ENCODE data around the gene GPD2. TPM values are rescaled to one million over a fixed set of nuclear protein-coding genes. Genes with fewer than 3 reads are reported as not detected.

The GPD2 gene
- total and polyA plus RNA-seq, 12 donors, result 3.7 to 20.9 (median 14.3) TPM

- no peak overlapping the region for H3K27ac ChIP-seq
- ATAC-seq (no peak), DNase-seq (no peak)
- WGBS, 2 donors, result 66 to 84% methylated on average over 3 of the region's 3 CpGs
- H3K4me1 ChIP-seq, result no peaks in the 10 kb centered on the region
- no peak for TF ChIP-seq CTCF (IDR thresholded peaks at IDR 0.05)
- no peak overlapping the region for H3K4me3 ChIP-seq
- intact Hi-C loops (cut with DNase I), result no loop called here
- no peaks in the 10 kb centered on the region for H3K9me3 ChIP-seq
- H3K27me3 ChIP-seq, result no peaks in the 10 kb centered on the region
- H3K36me3 ChIP-seq, result peaks cover 0 to 67% (median 7%) of the 10 kb centered on the region in 9 donors
These were observed 139.8 kb downstream of the GPD2 start for GRCh38 chr2:156576005-156576404.

GRCh38 chr2:156580501-156580900 is 144.3 kb downstream of the GPD2 start:
- ATAC-seq (no peak), DNase-seq (no peak)
- Histone ChIP-seq H3K4me1 (no peaks in the 10 kb centered on the region), H3K36me3 (peaks cover 0 to 69% (median 0%) of the 10 kb centered on the region in 9 donors), H3K27ac (no peak overlapping the region), H3K27me3 (no peaks in the 10 kb centered on the region), H3K4me3 (no peak overlapping the region), H3K9me3 (no peaks in the 10 kb centered on the region)
- TF ChIP-seq CTCF (IDR thresholded peaks at IDR 0.05), result no peak
- intact Hi-C loops (cut with DNase I), result loop anchor here in 9 of 10 donors (10.0 kb wide), 7 partner anchors 146 to 1216 kb away; partner anchors contain the start of genes GPD2 (in 2 of the 9) and NR4A2 (in 1 of the 9)

GRCh38 chr2:156581280-156581679 is 145.1 kb downstream of the GPD2 start:
- Histone ChIP-seq H3K27ac (no peak overlapping the region), H3K36me3 (peaks cover 0 to 68% (median 0%) of the 10 kb centered on the region in 9 donors), H3K4me1 (no peaks in the 10 kb centered on the region), H3K27me3 (no peaks in the 10 kb centered on the region), H3K4me3 (no peak overlapping the region), H3K9me3 (no peaks in the 10 kb centered on the region)
- TF ChIP-seq CTCF (IDR thresholded peaks at IDR 0.05), result no peak
- intact Hi-C loops (cut with DNase I), result loop anchor here in 9 of 10 donors (10.0 kb wide), 7 partner anchors 146 to 1216 kb away; partner anchors contain the start of genes GPD2 (in 2 of the 9) and NR4A2 (in 1 of the 9)
- whole genome bisulfite sequencing, 2 donors, result 94 to 97% methylated on average over 2 of the region's 2 CpGs
- ATAC-seq (no peak), DNase-seq (no peak)

GRCh38 chr2:156585457-156585856 is 149.3 kb downstream of the GPD2 start:
- no peak for TF ChIP-seq CTCF (IDR thresholded peaks at IDR 0.05)
- no peaks in the 10 kb centered on the region for H3K9me3 ChIP-seq
- no peak overlapping the region for H3K4me3 ChIP-seq
- no peak overlapping the region for H3K27ac ChIP-seq
- H3K4me1 ChIP-seq, result peaks cover 0 to 3% (median 0%) of the 10 kb centered on the region in 9 donors
- DNase-seq (no peak), ATAC-seq (no peak)
- intact Hi-C loops (cut with DNase I), result loop anchor here (5.0 to 10.0 kb wide), 12 partner anchors 151 to 1221 kb away; partner anchors contain the start of genes GPD2 (in 2 of the 10) and NR4A2 (in 2 of the 10)
- H3K36me3 ChIP-seq, result peaks cover 0 to 39% (median 0%) of the 10 kb centered on the region in 9 donors
- 96 to 100% methylated on average over 1 of the region's 1 CpG for WGBS, 2 donors
- H3K27me3 ChIP-seq, result no peaks in the 10 kb centered on the region
